ENCODE measurements around the gene TMEM202. TPM values are rescaled to one million over a fixed set of nuclear protein-coding genes. Genes with fewer than 3 reads are reported as not detected.

The TMEM202 gene
- total RNA-seq, 1 donor from 2014 or later, result not detected

- FAIRE-seq, result no peak
Measured at GRCh38 chr15:72361176-72361575, 36.9 kb upstream of the TMEM202 start.

GRCh38 chr15:72365844-72366243 is 32.3 kb upstream of the TMEM202 start:
- Histone ChIP-seq H3K4me2 (ENCODE audit: low read length) (no peak overlapping the region), H3K36me3 (ENCODE audit: insufficient read depth, low read length) (peaks cover 3% of the 10 kb centered on the region), H3K4me1 (ENCODE audit: insufficient read depth, low read length) (no peaks in the 10 kb centered on the region), H3K9ac (ENCODE audit: low read length) (no peak overlapping the region), H2AFZ (ENCODE audit: low read depth, low read length) (no peak overlapping the region), H3K27ac (ENCODE audit: low read depth, low read length) (no peak overlapping the region), H3K27me3 (ENCODE audit: insufficient read depth, low read length) (no peaks in the 10 kb centered on the region), H3K4me3 (ENCODE audit: insufficient read depth, low read depth, low read length) (no peak overlapping the region), H3K79me2 (ENCODE audit: insufficient read depth, low read length) (peaks cover 49% of the 10 kb centered on the region), H4K20me1 (ENCODE audit: insufficient read depth, low read length) (peaks cover 48% of the 10 kb centered on the region), H3K9me3 (ENCODE audit: insufficient read depth, low read depth, low read length) (no peaks in the 10 kb centered on the region)
- FAIRE-seq (no peak), DNase-seq (ENCODE audit: low read depth) (no peak)
- no peak for TF ChIP-seq CTCF (IDR thresholded peaks at IDR 0.05; ENCODE audit: insufficient read depth, low read depth, low read length)
- no peak for TF ChIP-seq EZH2 (IDR thresholded peaks at IDR 0.05; ENCODE audit: insufficient read depth, low read length)
- Mint-ChIP-seq H3K27ac (ENCODE audit: unreplicated experiment) (no peak overlapping the region), H3K4me3 (ENCODE audit: unreplicated experiment) (no peak overlapping the region), H3K27me3 (ENCODE audit: low read depth, unreplicated experiment) (no peaks in the 10 kb centered on the region), H3K4me1 (ENCODE audit: low read depth, unreplicated experiment) (peaks cover 15% of the 10 kb centered on the region), H3K9me3 (ENCODE audit: unreplicated experiment) (no peaks in the 10 kb centered on the region), H3K36me3 (ENCODE audit: low read depth, unreplicated experiment) (peaks cover 11% of the 10 kb centered on the region)

More at GRCh38 chr15:72361176-72361575, 36.9 kb upstream of the TMEM202 start:
- H3K4me1 ChIP-seq (ENCODE audit: insufficient read depth, low read length), result peaks cover 12% of the 10 kb centered on the region
- Mint-ChIP-seq H3K36me3 (ENCODE audit: low read depth, unreplicated experiment) (peaks cover 3% of the 10 kb centered on the region), H3K9me3 (ENCODE audit: unreplicated experiment) (no peaks in the 10 kb centered on the region), H3K4me1 (ENCODE audit: low read depth, unreplicated experiment) (peaks cover 15% of the 10 kb centered on the region), H3K4me3 (ENCODE audit: unreplicated experiment) (no peak overlapping the region), H3K27me3 (ENCODE audit: low read depth, unreplicated experiment) (no peaks in the 10 kb centered on the region), H3K27ac (ENCODE audit: unreplicated experiment) (no peak overlapping the region)
- H3K4me2 ChIP-seq (ENCODE audit: low read length), result no peak overlapping the region
- H2AFZ ChIP-seq (ENCODE audit: low read depth, low read length), result no peak overlapping the region
- H3K4me3 ChIP-seq (ENCODE audit: insufficient read depth, low read depth, low read length), result no peak overlapping the region
- no peak overlapping the region for H3K9ac ChIP-seq (ENCODE audit: low read length)
- H3K79me2 ChIP-seq (ENCODE audit: insufficient read depth, low read length), result peaks cover 55% of the 10 kb centered on the region
- no peak for DNase-seq (ENCODE audit: low read depth)
- no peaks in the 10 kb centered on the region for H3K9me3 ChIP-seq (ENCODE audit: insufficient read depth, low read depth, low read length)
- peaks cover 68% of the 10 kb centered on the region for H4K20me1 ChIP-seq (ENCODE audit: insufficient read depth, low read length)
- peaks cover 7% of the 10 kb centered on the region for H3K36me3 ChIP-seq (ENCODE audit: insufficient read depth, low read length)
- TF ChIP-seq EZH2 (IDR thresholded peaks at IDR 0.05; ENCODE audit: insufficient read depth, low read length) (no peak), CTCF (IDR thresholded peaks at IDR 0.05; ENCODE audit: insufficient read depth, low read depth, low read length) (no peak)
- H3K27ac ChIP-seq (ENCODE audit: low read depth, low read length), result no peak overlapping the region
- no peaks in the 10 kb centered on the region for H3K27me3 ChIP-seq (ENCODE audit: insufficient read depth, low read length)

GRCh38 chr15:72368325-72368724 is 29.8 kb upstream of the TMEM202 start:
- peaks cover 18% of the 10 kb centered on the region for H3K4me1 Mint-ChIP-seq (ENCODE audit: low read depth, unreplicated experiment)
- no peak for TF ChIP-seq CTCF (IDR thresholded peaks at IDR 0.05; ENCODE audit: insufficient read depth, low read depth, low read length)
- no peak for TF ChIP-seq EZH2 (IDR thresholded peaks at IDR 0.05; ENCODE audit: insufficient read depth, low read length)
- no peaks in the 10 kb centered on the region for H3K27me3 Mint-ChIP-seq (ENCODE audit: low read depth, unreplicated experiment)
- Histone ChIP-seq H3K36me3 (ENCODE audit: insufficient read depth, low read length) (no peaks in the 10 kb centered on the region), H3K27ac (ENCODE audit: low read depth, low read length) (no peak overlapping the region), H3K9me3 (ENCODE audit: insufficient read depth, low read depth, low read length) (no peaks in the 10 kb centered on the region), H3K27me3 (ENCODE audit: insufficient read depth, low read length) (no peaks in the 10 kb centered on the region), H4K20me1 (ENCODE audit: insufficient read depth, low read length) (peaks cover 40% of the 10 kb centered on the region), H3K79me2 (ENCODE audit: insufficient read depth, low read length) (peaks cover 57% of the 10 kb centered on the region), H3K4me2 (ENCODE audit: low read length) (no peak overlapping the region), H3K4me1 (ENCODE audit: insufficient read depth, low read length) (no peaks in the 10 kb centered on the region), H2AFZ (ENCODE audit: low read depth, low read length) (no peak overlapping the region), H3K9ac (ENCODE audit: low read length) (no peak overlapping the region), H3K4me3 (ENCODE audit: insufficient read depth, low read depth, low read length) (no peak overlapping the region)
- no peaks in the 10 kb centered on the region for H3K9me3 Mint-ChIP-seq (ENCODE audit: unreplicated experiment)
- H3K36me3 Mint-ChIP-seq (ENCODE audit: low read depth, unreplicated experiment), result peaks cover 11% of the 10 kb centered on the region
- no peak overlapping the region for H3K27ac Mint-ChIP-seq (ENCODE audit: unreplicated experiment)
- no peak overlapping the region for H3K4me3 Mint-ChIP-seq (ENCODE audit: unreplicated experiment)
- DNase-seq (ENCODE audit: low read depth) (no peak), FAIRE-seq (no peak)
